GM23338 (cell line): ENCODE results near the gene INAFM1. TPM values are rescaled to one million over a fixed set of nuclear protein-coding genes. Genes with fewer than 3 reads are reported as not detected.
A peak's percentile ranks its signal among the peaks of the same experiment; 100 is the strongest.

Source experiments
- ATAC-seq: fragments of 200-7000 bp; cut with Tn5 transposase; 3 replicates; pipeline ENCODE4 v1.9.1; 2020
- DNase-seq: peaks from one replicate; pipeline ENCODE4 v3.0.0-alpha.2; 2015; ENCODE audit warnings: low spot score
- H2AFZ ChIP-seq: fragments of 200-600 bp; sonication (generic); 2 replicates; pipeline ENCODE4 v1.8.0; 2016; ENCODE audit warnings: antibody characterized with exemption, mild to moderate bottlenecking, moderate library complexity
- H3F3A ChIP-seq: fragments of 200-600 bp; sonication (generic); replicated peaks from 2 replicates; pipeline ENCODE4 v1.8.0; 2017; ENCODE audit warnings: antibody characterized with exemption, mixed run types, low read depth
- H3K27ac ChIP-seq: fragments of 200-600 bp; sonication (generic); 2 replicates; pipeline ENCODE4 v1.6.1; 2016; ENCODE audit warnings: low read depth
- H3K27me3 ChIP-seq: fragments of 200-600 bp; sonication (generic); 2 replicates; pipeline ENCODE4 v1.8.0; 2016; ENCODE audit warnings: mild to moderate bottlenecking, mixed run types, moderate library complexity; ENCODE audit not compliant: insufficient read depth
- H3K36me3 ChIP-seq: fragments of 200-600 bp; sonication (generic); 2 replicates; pipeline ENCODE4 v1.8.0; 2016; ENCODE audit warnings: mild to moderate bottlenecking; ENCODE audit not compliant: insufficient read depth
- H3K4me1 ChIP-seq: fragments of 200-600 bp; sonication (generic); 2 replicates; pipeline ENCODE4 v1.8.0; 2016; ENCODE audit warnings: mild to moderate bottlenecking, moderate library complexity; ENCODE audit not compliant: insufficient read depth
- H3K4me2 ChIP-seq: fragments of 200-600 bp; sonication (generic); 2 replicates; pipeline ENCODE4 v1.7.1; 2017; ENCODE audit warnings: mixed run types
- H3K4me3 ChIP-seq: fragments of 200-600 bp; sonication (generic); 2 replicates; pipeline ENCODE4 v1.6.1; 2016; ENCODE audit warnings: mixed run types
- H3K79me2 ChIP-seq: fragments of 200-600 bp; sonication (generic); replicated peaks from 2 replicates; pipeline ENCODE4 v1.8.0; 2017; ENCODE audit warnings: mild to moderate bottlenecking; ENCODE audit not compliant: insufficient read depth
- H3K9me2 ChIP-seq: fragments of 200-600 bp; sonication (generic); 2 replicates; pipeline ENCODE4 v1.8.0; 2017; ENCODE audit not compliant: insufficient read depth
- H4K20me1 ChIP-seq: fragments of 200-600 bp; sonication (generic); replicated peaks from 2 replicates; pipeline ENCODE4 v1.8.0; 2017; ENCODE audit warnings: mild to moderate bottlenecking; ENCODE audit not compliant: insufficient read depth
- H3K27ac Mint-ChIP-seq: 2 replicates; pipeline ENCODE4 v1.8.0; 2020; ENCODE audit warnings: inconsistent platforms, mild to moderate bottlenecking, moderate library complexity, mixed read lengths
- H3K27me3 Mint-ChIP-seq: 3 replicates; pipeline ENCODE4 v1.8.0; 2022; ENCODE audit warnings: low read depth, mild to moderate bottlenecking, moderate library complexity, mixed read lengths, inconsistent platforms; ENCODE audit not compliant: insufficient read depth, poor library complexity
- H3K36me3 Mint-ChIP-seq: 3 replicates; pipeline ENCODE4 v1.8.0; 2021; ENCODE audit warnings: low read depth, mild to moderate bottlenecking, inconsistent platforms, moderate library complexity, mixed read lengths
- H3K4me1 Mint-ChIP-seq: 3 replicates; pipeline ENCODE4 v1.8.0; 2020; ENCODE audit warnings: mild to moderate bottlenecking, inconsistent platforms, mixed read lengths
- H3K4me3 Mint-ChIP-seq: 3 replicates; pipeline ENCODE4 v1.8.0; 2021; ENCODE audit warnings: moderate library complexity, mild to moderate bottlenecking, inconsistent platforms, mixed read lengths
- H3K9me3 Mint-ChIP-seq: 3 replicates; pipeline ENCODE4 v1.8.0; 2020; ENCODE audit warnings: moderate library complexity, mild to moderate bottlenecking, inconsistent platforms, mixed read lengths
- CREB1 ChIP-seq: fragments of 250-450 bp; sonication (Bioruptor Pico); IDR thresholded peaks from 2 replicates; pipeline ENCODE4 v1.5.0; 2020; ENCODE audit warnings: low read depth, mild to moderate bottlenecking, moderate library complexity
- CTCF ChIP-seq, 2 experiments: fragments of 200-600 bp in 1 of 2; sonication (generic) in 1 of 2; conservative IDR thresholded peaks; 2 replicates each; pipeline versions ENCODE4 v1.5.1 to v1.6.1; 2016 to 2017; ENCODE audit warnings: antibody characterized with exemption in 2 of 2, low read depth in 2 of 2, mild to moderate bottlenecking in 2 of 2, moderate library complexity in 1 of 2
- ETS1 ChIP-seq: IDR thresholded peaks from 2 replicates; pipeline ENCODE4 v1.6.1; 2016; ENCODE audit warnings: antibody characterized with exemption
- EZH2 ChIP-seq: fragments of 200-600 bp; sonication (generic); IDR thresholded peaks from one replicate; pipeline ENCODE4 v1.8.0; 2017; ENCODE audit warnings: antibody characterized with exemption, mild to moderate bottlenecking, low read depth; ENCODE audit not compliant: unreplicated experiment
- EZH2phosphoT487 ChIP-seq: fragments of 200-600 bp; sonication (generic); IDR thresholded peaks from one replicate; pipeline ENCODE4 v1.8.1; 2018; ENCODE audit warnings: antibody characterized with exemption; ENCODE audit not compliant: unreplicated experiment
- JUNB ChIP-seq: IDR thresholded peaks from one replicate; pipeline ENCODE4 v1.6.1; 2016; ENCODE audit warnings: antibody characterized with exemption; ENCODE audit not compliant: unreplicated experiment
- NANOG ChIP-seq: IDR thresholded peaks from 2 replicates; pipeline ENCODE4 v1.6.1; 2016; ENCODE audit warnings: antibody characterized with exemption, borderline replicate concordance
- POLR2AphosphoS5 ChIP-seq: IDR thresholded peaks from 2 replicates; pipeline ENCODE4 v1.6.1; 2016; ENCODE audit warnings: antibody characterized with exemption, low read depth
- REST ChIP-seq: IDR thresholded peaks from one replicate; pipeline ENCODE4 v1.6.1; 2018; ENCODE audit warnings: antibody characterized with exemption; ENCODE audit not compliant: unreplicated experiment
- STAT1 ChIP-seq: IDR thresholded peaks from one replicate; pipeline ENCODE4 v1.6.1; 2016; ENCODE audit warnings: antibody characterized with exemption; ENCODE audit not compliant: unreplicated experiment
- ZNF114 ChIP-seq: fragments of 250-450 bp; sonication (Bioruptor Pico); IDR thresholded peaks from 2 replicates; pipeline ENCODE4 v1.5.0; 2020; ENCODE audit warnings: mild to moderate bottlenecking, moderate library complexity
- ZNF331 ChIP-seq: fragments of 250-450 bp; sonication (Bioruptor Pico); IDR thresholded peaks from 2 replicates; pipeline ENCODE4 v1.5.0; 2020; ENCODE audit warnings: low read depth, mild to moderate bottlenecking, moderate library complexity
- ZNF462 ChIP-seq: fragments of 250-450 bp; sonication (Bioruptor Pico); IDR thresholded peaks from 2 replicates; pipeline ENCODE4 v1.5.0; 2020; ENCODE audit warnings: mild to moderate bottlenecking, moderate library complexity
- polyA plus RNA-seq: library from polyadenylated mRNA; unstranded; fragments of >200 nt; fragmentation: Nextera tagmentation; extraction: Ambion mirVana; gene quantifications from 2 replicates; pipeline ENCODE4 v1.2.1, GENCODE V29; 2016
- total RNA-seq: library from RNA; depleted of rRNA; stranded (reverse); fragments of >200 nt; shearing (Covaris generic); gene quantifications from 2 replicates; pipeline ENCODE4 v1.2.3, GENCODE V29; 2014

INAFM1 gene
- total and polyA plus RNA-seq, 2 experiments from 2014 or later: 2.9 to 10.2 TPM

- Histone ChIP-seq H3K27me3 (peaks cover 11% of the 10 kb centered on the region), H3F3A (peaks cover 30% of the 10 kb centered on the region), H3K4me3 (peak overlapping the region; percentile 96), H3K36me3 (no peaks in the 10 kb centered on the region; the same call in 1 of the 2 replicates), H3K4me1 (peaks cover 39% of the 10 kb centered on the region), H3K4me2 (peak overlapping the region; percentile 95), H4K20me1 (no peaks in the 10 kb centered on the region; the same call in 1 of the 2 replicates), H3K9me2 (no peaks in the 10 kb centered on the region), H2AFZ (no peak overlapping the region), H3K27ac (peak overlapping the region; percentile 99), H3K79me2 (peaks cover 40% of the 10 kb centered on the region)
- peak; percentile 67 for DNase-seq
- Mint-ChIP-seq H3K4me1 (peaks cover 23% of the 10 kb centered on the region), H3K9me3 (peaks cover 2% of the 10 kb centered on the region; the same call in 1 of the 3 replicates), H3K27ac (no peak overlapping the region), H3K36me3 (peaks cover 16% of the 10 kb centered on the region), H3K4me3 (no peak overlapping the region; the same call in 2 of the 3 replicates), H3K27me3 (peaks cover 24% of the 10 kb centered on the region)
- TF ChIP-seq EZH2phosphoT487 (no peak), STAT1 (no peak), ZNF114 (no peak), ETS1 (no peak), CTCF (conservative IDR thresholded peaks at IDR 0.05; ENCODE audit: low read depth in 2 of 2) (no peak), ZNF462 (no peak), CREB1 (no peak), NANOG (no peak), EZH2 (no peak), ZNF331 (CRISPR knock-in tag) (no peak), POLR2AphosphoS5 (no peak; the same call in 1 of the 2 replicates), JUNB (no peak), REST (no peak)
- peak; percentile 7 for ATAC-seq
These were observed 46.3 kb upstream of the INAFM1 start for GRCh38 chr19:47228168-47228936.
